22Rv1 (cell line): ENCODE data around the gene DDX3X.

ENCODE experiments used
- ZFX ChIP-seq: fragments of 450-650 bp; IDR thresholded peaks from 2 replicates; pipeline ENCODE4 v1.6.1; 2017; ENCODE audit warnings: antibody characterized with exemption, borderline replicate concordance
- TF ChIP-seq, protein P1 (sequence below): fragments of 450-650 bp; IDR thresholded peaks from 2 replicates; pipeline ENCODE4 v1.5.1; 2017; ENCODE audit warnings: mild to moderate bottlenecking

DNA sequence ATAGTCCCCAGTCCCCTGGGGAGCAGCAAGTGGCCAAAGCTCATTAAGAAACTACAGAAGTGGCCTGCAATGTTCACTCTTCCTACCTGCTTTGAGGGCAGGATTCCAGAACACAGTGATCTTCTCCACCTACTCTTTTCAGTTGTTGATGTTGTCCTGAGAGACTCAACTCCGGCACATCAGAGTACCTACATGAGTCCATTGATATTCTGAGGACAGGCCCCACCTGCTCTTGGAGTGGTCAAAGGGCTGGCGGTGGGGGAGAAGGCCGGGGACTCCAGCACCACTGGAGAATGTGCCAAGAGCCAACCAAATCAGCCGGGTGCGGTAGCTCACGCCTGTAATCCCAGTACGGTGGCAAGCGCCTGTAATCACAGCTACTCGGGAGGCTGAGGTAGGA lies 29.8 kb upstream of the DDX3X start:
- TF ChIP-seq, protein P1, sequence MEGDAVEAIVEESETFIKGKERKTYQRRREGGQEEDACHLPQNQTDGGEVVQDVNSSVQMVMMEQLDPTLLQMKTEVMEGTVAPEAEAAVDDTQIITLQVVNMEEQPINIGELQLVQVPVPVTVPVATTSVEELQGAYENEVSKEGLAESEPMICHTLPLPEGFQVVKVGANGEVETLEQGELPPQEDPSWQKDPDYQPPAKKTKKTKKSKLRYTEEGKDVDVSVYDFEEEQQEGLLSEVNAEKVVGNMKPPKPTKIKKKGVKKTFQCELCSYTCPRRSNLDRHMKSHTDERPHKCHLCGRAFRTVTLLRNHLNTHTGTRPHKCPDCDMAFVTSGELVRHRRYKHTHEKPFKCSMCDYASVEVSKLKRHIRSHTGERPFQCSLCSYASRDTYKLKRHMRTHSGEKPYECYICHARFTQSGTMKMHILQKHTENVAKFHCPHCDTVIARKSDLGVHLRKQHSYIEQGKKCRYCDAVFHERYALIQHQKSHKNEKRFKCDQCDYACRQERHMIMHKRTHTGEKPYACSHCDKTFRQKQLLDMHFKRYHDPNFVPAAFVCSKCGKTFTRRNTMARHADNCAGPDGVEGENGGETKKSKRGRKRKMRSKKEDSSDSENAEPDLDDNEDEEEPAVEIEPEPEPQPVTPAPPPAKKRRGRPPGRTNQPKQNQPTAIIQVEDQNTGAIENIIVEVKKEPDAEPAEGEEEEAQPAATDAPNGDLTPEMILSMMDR: no peak
- TF ChIP-seq ZFX: no peak
